VCaP (cell line): Measurements from ENCODE around the gene THPO.

ENCODE experiments used
- H3K27ac ChIP-seq: fragments of 450-650 bp; 2 replicates; pipeline ENCODE4 v1.5.1; 2017
- CTCF ChIP-seq: fragments of 450-650 bp; conservative IDR thresholded peaks from 2 replicates; pipeline ENCODE4 v1.5.1; 2017; ENCODE audit warnings: mild to moderate bottlenecking, moderate library complexity

THPO gene

GRCh38 chr3:184409946-184410500, 32.0 kb upstream of the THPO start:
- H3K27ac ChIP-seq = no peak overlapping the region

GRCh38 chr3:184409331-184409926, 31.4 kb upstream of the THPO start:
- TF ChIP-seq CTCF = no peak
- no peak overlapping the region for H3K27ac ChIP-seq

More at GRCh38 chr3:184409946-184410500, 32.0 kb upstream of the THPO start:
- TF ChIP-seq CTCF = no peak

GRCh38 chr3:184405075-184406030, 27.3 kb upstream of the THPO start:
- TF ChIP-seq CTCF = no peak

GRCh38 chr3:184399410-184399809, 21.4 kb upstream of the THPO start:
- no peak for TF ChIP-seq CTCF

More at GRCh38 chr3:184405075-184406030, 27.3 kb upstream of the THPO start:
- no peak overlapping the region for H3K27ac ChIP-seq

GRCh38 chr3:184395320-184395660, 17.3 kb upstream of the THPO start:
- TF ChIP-seq CTCF = no peak

More at GRCh38 chr3:184399410-184399809, 21.4 kb upstream of the THPO start:
- H3K27ac ChIP-seq = no peak overlapping the region

GRCh38 chr3:184391266-184391665, 13.3 kb upstream of the THPO start:
- no peak overlapping the region for H3K27ac ChIP-seq
- no peak for TF ChIP-seq CTCF

More at GRCh38 chr3:184395320-184395660, 17.3 kb upstream of the THPO start:
- no peak overlapping the region for H3K27ac ChIP-seq

GRCh38 chr3:184389935-184390528, 12.0 kb upstream of the THPO start:
- H3K27ac ChIP-seq = no peak overlapping the region
- TF ChIP-seq CTCF = no peak
